ENCODE results near the gene SMPX.

- TF ChIP-seq CTCF (IDR thresholded peaks at IDR 0.05): no peak
- no peak for TF ChIP-seq REST (IDR thresholded peaks at IDR 0.05; ENCODE audit: low read depth, low read length)
- no peak for TF ChIP-seq USF2 (IDR thresholded peaks at IDR 0.05; ENCODE audit: borderline replicate concordance, low read depth, low read length)
- TF ChIP-seq FOXM1 (IDR thresholded peaks at IDR 0.05; ENCODE audit: low read depth): no peak
- TF ChIP-seq SMC3 (IDR thresholded peaks at IDR 0.05; ENCODE audit: low read depth, low read length): no peak
- TF ChIP-seq EP300 (IDR thresholded peaks at IDR 0.05; ENCODE audit: borderline replicate concordance in 1 of 2, low read depth in 1 of 2, low read length in 1 of 2): no peak
- no peak for TF ChIP-seq GATA2 (CRISPR knock-in tag; IDR thresholded peaks at IDR 0.05)
- TF ChIP-seq POLR2AphosphoS5 (IDR thresholded peaks at IDR 0.05; ENCODE audit: low read depth, low read length): no peak
- no peak for TF ChIP-seq RCOR1 (IDR thresholded peaks at IDR 0.05; ENCODE audit: low read length)
Measured at GRCh38 chrX:21715337-21715736, 42.6 kb downstream of the SMPX start.
